Nephron (organoid): Measurements from ENCODE around the gene BTBD7.
"Not testable (repeated sequence)": the region's sequence is repeated elsewhere in the genome, so short reads cannot be mapped to it uniquely, and the experiment has no call there.

Source experiments
- H3K27ac Mint-ChIP-seq, 3 experiments: 2 replicates each; pipeline ENCODE4 v1.8.0; 2020; ENCODE audit warnings: mixed read lengths in 3 of 3, mild to moderate bottlenecking in 2 of 3, moderate library complexity in 1 of 3
- H3K27me3 Mint-ChIP-seq: 2 replicates; pipeline ENCODE4 v1.8.0; 2021; ENCODE audit warnings: low read depth, mild to moderate bottlenecking, moderate library complexity, mixed read lengths
- H3K36me3 Mint-ChIP-seq: 2 replicates; pipeline ENCODE4 v1.8.0; 2020; ENCODE audit warnings: low read depth, mixed read lengths
- H3K4me1 Mint-ChIP-seq: 2 replicates; pipeline ENCODE4 v1.8.0; 2020; ENCODE audit warnings: mixed read lengths
- H3K4me3 Mint-ChIP-seq, 3 experiments: 2 replicates each; pipeline ENCODE4 v1.8.0; 2020; ENCODE audit warnings: mild to moderate bottlenecking in 3 of 3, mixed read lengths in 3 of 3, moderate library complexity in 2 of 3
- H3K9me3 Mint-ChIP-seq: 2 replicates; pipeline ENCODE4 v1.8.0; 2020; ENCODE audit warnings: mixed read lengths
- CTCF ChIP-seq, 3 experiments: fragments of 200-600 bp; sonication (generic); IDR thresholded peaks; one replicate each; pipeline ENCODE4 v1.5.0; 2021; ENCODE audit warnings: antibody characterized with exemption in 3 of 3; ENCODE audit not compliant: unreplicated experiment in 3 of 3

BTBD7 gene

GRCh38 chr14:93246534-93246933 is 86.3 kb downstream of the BTBD7 start:
- H3K4me3 Mint-ChIP-seq: no peak overlapping the region
- no peaks in the 10 kb centered on the region for H3K9me3 Mint-ChIP-seq
- H3K4me1 Mint-ChIP-seq: no peaks in the 10 kb centered on the region
- H3K27me3 Mint-ChIP-seq: no peaks in the 10 kb centered on the region
- TF ChIP-seq CTCF (IDR thresholded peaks at IDR 0.05; ENCODE audit: unreplicated experiment in 3 of 3): no peak
- no peak overlapping the region for H3K27ac Mint-ChIP-seq
- H3K36me3 Mint-ChIP-seq: peaks cover 72% of the 10 kb centered on the region

GRCh38 chr14:93245764-93246420 is 86.9 kb downstream of the BTBD7 start:
- H3K4me1 Mint-ChIP-seq: no peaks in the 10 kb centered on the region
- H3K27me3 Mint-ChIP-seq: no peaks in the 10 kb centered on the region
- H3K4me3 Mint-ChIP-seq: no peak overlapping the region
- H3K9me3 Mint-ChIP-seq: no peaks in the 10 kb centered on the region
- H3K27ac Mint-ChIP-seq: no peak overlapping the region
- H3K36me3 Mint-ChIP-seq: peaks cover 68% of the 10 kb centered on the region
- no peak for TF ChIP-seq CTCF (IDR thresholded peaks at IDR 0.05; ENCODE audit: unreplicated experiment in 3 of 3)

- no peaks in the 10 kb centered on the region for H3K9me3 Mint-ChIP-seq
- no peak for TF ChIP-seq CTCF (IDR thresholded peaks at IDR 0.05; ENCODE audit: unreplicated experiment in 3 of 3)
Measured at GRCh38 chr14:93240678-93241000, 92.2 kb downstream of the BTBD7 start.

GRCh38 chr14:93239869-93240677 is 92.8 kb downstream of the BTBD7 start:
- Mint-ChIP-seq H3K27me3 (no peaks in the 10 kb centered on the region), H3K27ac (no peak overlapping the region), H3K4me1 (no peaks in the 10 kb centered on the region), H3K36me3 (peaks cover 29% of the 10 kb centered on the region), H3K9me3 (no peaks in the 10 kb centered on the region), H3K4me3 (no peak overlapping the region)
- no peak for TF ChIP-seq CTCF (IDR thresholded peaks at IDR 0.05; ENCODE audit: unreplicated experiment in 3 of 3)

More at GRCh38 chr14:93240678-93241000, 92.2 kb downstream of the BTBD7 start:
- H3K4me3 Mint-ChIP-seq: no peak overlapping the region
- no peaks in the 10 kb centered on the region for H3K4me1 Mint-ChIP-seq
- H3K36me3 Mint-ChIP-seq: peaks cover 35% of the 10 kb centered on the region
- H3K27ac Mint-ChIP-seq: no peak overlapping the region
- no peaks in the 10 kb centered on the region for H3K27me3 Mint-ChIP-seq

GRCh38 chr14:93234798-93235197 is 98.0 kb downstream of the BTBD7 start:
- H3K9me3 Mint-ChIP-seq: no peaks in the 10 kb centered on the region
- no peaks in the 10 kb centered on the region for H3K27me3 Mint-ChIP-seq
- H3K4me1 Mint-ChIP-seq: no peaks in the 10 kb centered on the region
- no peak overlapping the region for H3K27ac Mint-ChIP-seq
- H3K36me3 Mint-ChIP-seq: peaks cover under 1% of the 10 kb centered on the region
- no peak for TF ChIP-seq CTCF (IDR thresholded peaks at IDR 0.05; ENCODE audit: unreplicated experiment in 3 of 3)
- no peak overlapping the region for H3K4me3 Mint-ChIP-seq

- peaks cover 12% of the 10 kb centered on the region for H3K36me3 Mint-ChIP-seq
- H3K27me3 Mint-ChIP-seq, H3K9me3 Mint-ChIP-seq, H3K4me1 Mint-ChIP-seq, H3K27ac Mint-ChIP-seq, H3K4me3 Mint-ChIP-seq: not testable (repeated sequence)
Measured at GRCh38 chr14:93233078-93233477, 99.8 kb downstream of the BTBD7 start.
